ENCODE measurements around the gene EYA3.

Gene EYA3

GRCh38 chr1:28123461-28123961, 35.1 kb upstream of the EYA3 start:
- H3K27ac ChIP-seq = no peak overlapping the region
- TF ChIP-seq, protein P1, sequence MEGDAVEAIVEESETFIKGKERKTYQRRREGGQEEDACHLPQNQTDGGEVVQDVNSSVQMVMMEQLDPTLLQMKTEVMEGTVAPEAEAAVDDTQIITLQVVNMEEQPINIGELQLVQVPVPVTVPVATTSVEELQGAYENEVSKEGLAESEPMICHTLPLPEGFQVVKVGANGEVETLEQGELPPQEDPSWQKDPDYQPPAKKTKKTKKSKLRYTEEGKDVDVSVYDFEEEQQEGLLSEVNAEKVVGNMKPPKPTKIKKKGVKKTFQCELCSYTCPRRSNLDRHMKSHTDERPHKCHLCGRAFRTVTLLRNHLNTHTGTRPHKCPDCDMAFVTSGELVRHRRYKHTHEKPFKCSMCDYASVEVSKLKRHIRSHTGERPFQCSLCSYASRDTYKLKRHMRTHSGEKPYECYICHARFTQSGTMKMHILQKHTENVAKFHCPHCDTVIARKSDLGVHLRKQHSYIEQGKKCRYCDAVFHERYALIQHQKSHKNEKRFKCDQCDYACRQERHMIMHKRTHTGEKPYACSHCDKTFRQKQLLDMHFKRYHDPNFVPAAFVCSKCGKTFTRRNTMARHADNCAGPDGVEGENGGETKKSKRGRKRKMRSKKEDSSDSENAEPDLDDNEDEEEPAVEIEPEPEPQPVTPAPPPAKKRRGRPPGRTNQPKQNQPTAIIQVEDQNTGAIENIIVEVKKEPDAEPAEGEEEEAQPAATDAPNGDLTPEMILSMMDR (conservative IDR thresholded peaks at IDR 0.05) = no peak

- no peak for TF ChIP-seq ZFX (IDR thresholded peaks at IDR 0.05)
- TF ChIP-seq, protein P1 (conservative IDR thresholded peaks at IDR 0.05) = no peak
- no peak overlapping the region for H3K27ac ChIP-seq
Measured at GRCh38 chr1:28122183-28122582, 33.8 kb upstream of the EYA3 start.

- H3K27ac ChIP-seq = no peak overlapping the region
- TF ChIP-seq ZFX (IDR thresholded peaks at IDR 0.05) = no peak
- TF ChIP-seq, protein P1 (conservative IDR thresholded peaks at IDR 0.05) = no peak
Measured at GRCh38 chr1:28119556-28119955, 31.1 kb upstream of the EYA3 start.

DNA sequence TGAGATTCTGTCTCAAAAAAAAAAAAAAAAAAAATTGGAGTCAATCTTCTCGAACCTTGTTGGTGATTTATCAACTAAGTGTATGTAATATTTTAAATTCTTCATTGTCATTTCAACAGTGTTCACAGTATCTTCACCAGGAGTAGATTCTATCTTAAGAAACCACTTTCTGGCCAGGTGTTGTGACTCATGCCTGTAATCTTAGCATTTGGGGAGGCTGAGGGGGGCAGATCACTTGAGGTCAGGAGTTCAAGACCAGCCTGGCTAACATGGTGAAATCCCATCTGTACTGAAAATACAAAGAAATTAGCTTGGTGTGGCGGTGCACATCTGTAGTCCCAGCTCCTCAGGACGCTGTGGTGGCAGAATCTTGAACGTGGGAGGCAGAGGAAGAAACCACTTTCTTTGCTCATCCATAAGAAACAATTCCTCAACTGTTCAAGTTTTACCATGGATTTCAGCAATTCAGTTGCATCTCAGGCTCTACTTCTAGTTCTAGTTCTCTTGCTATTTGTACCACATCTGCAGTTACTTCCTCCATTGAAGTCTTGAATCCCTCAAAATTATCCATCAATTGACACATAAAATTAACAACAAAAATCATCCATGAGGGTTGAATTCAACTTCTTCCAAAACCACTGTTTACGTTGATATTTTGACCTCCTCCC, 30.4 kb upstream of the EYA3 start:
- no peak overlapping the region for H3K27ac ChIP-seq
- TF ChIP-seq, protein P1 (conservative IDR thresholded peaks at IDR 0.05) = no peak
- no peak for TF ChIP-seq ZFX (IDR thresholded peaks at IDR 0.05)

DNA sequence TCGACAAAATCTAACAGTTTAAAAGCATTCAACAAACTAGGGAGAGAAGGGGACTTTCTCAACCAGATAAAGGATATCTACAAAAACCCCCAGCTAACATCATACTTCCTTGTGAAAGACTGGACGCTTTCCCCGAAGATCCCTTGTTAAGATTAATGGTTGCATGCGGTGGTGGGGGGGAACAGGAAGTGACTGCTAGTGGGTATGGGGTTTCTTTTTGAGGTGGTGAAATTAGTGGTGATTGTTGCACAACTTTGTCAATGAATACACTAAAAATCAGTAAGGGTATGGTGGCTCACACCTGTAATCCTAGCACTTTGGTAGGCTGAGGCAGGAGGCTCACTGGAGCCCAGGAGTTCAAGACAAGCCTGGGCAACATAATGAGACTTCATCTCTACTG, 26.9 kb upstream of the EYA3 start:
- no peak for TF ChIP-seq ZFX (IDR thresholded peaks at IDR 0.05)
- TF ChIP-seq, protein P1 (conservative IDR thresholded peaks at IDR 0.05) = no peak
- no peak overlapping the region for H3K27ac ChIP-seq

DNA sequence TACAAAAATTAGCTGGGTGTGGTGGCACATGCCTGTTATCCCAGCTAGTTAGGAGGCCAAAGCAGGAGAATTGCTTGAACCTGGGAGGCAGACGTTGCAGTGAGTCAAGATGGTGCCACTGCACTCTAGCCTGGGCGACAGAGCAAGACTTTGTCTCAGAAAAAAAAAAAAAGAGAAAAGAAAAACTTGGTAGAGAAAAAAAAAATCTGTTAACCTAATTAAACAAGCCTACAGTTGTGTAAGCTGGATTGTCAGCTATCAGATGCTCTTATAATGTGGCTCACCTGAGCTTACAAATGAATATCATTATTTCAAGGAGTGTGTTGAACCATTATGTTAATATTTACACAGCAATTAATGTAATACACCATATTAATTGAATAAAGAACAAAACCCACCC, 26.4 kb upstream of the EYA3 start:
- no peak for TF ChIP-seq ZFX (IDR thresholded peaks at IDR 0.05)
- TF ChIP-seq, protein P1 (conservative IDR thresholded peaks at IDR 0.05) = no peak
- no peak overlapping the region for H3K27ac ChIP-seq

- no peak for TF ChIP-seq ZFX (IDR thresholded peaks at IDR 0.05)
- TF ChIP-seq, protein P1 (conservative IDR thresholded peaks at IDR 0.05) = no peak
- no peak overlapping the region for H3K27ac ChIP-seq
Measured at GRCh38 chr1:28113242-28113572, 24.8 kb upstream of the EYA3 start.
